ENCODE results near the gene SLC43A2.

DNA sequence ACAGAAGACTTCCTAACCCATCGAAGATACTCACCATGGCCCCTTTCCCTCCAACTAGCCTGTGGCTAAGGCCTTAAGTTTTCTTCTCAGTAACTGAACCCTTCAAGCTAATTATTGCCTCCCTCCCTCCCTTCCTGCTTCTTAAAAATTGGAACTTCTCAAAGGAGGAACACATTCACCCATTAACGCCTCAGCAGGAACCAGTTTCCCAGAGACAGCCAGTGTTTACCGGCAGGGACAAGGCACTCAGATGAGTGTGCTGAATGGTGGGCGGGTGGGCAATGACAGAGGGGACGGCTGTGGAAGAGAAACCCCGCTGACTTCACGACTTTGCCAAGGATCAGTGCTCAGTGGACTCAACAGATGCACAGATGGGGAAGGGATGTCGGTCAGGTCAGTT lies 86.3 kb downstream of the SLC43A2 start:
- TF ChIP-seq POLR2AphosphoS5 (IDR thresholded peaks at IDR 0.05; ENCODE audit: insufficient read depth in 1 of 2, low read depth in 1 of 2) = no peak
- TF ChIP-seq POLR2A (IDR thresholded peaks at IDR 0.05) = no peak
- TF ChIP-seq, protein P1, sequence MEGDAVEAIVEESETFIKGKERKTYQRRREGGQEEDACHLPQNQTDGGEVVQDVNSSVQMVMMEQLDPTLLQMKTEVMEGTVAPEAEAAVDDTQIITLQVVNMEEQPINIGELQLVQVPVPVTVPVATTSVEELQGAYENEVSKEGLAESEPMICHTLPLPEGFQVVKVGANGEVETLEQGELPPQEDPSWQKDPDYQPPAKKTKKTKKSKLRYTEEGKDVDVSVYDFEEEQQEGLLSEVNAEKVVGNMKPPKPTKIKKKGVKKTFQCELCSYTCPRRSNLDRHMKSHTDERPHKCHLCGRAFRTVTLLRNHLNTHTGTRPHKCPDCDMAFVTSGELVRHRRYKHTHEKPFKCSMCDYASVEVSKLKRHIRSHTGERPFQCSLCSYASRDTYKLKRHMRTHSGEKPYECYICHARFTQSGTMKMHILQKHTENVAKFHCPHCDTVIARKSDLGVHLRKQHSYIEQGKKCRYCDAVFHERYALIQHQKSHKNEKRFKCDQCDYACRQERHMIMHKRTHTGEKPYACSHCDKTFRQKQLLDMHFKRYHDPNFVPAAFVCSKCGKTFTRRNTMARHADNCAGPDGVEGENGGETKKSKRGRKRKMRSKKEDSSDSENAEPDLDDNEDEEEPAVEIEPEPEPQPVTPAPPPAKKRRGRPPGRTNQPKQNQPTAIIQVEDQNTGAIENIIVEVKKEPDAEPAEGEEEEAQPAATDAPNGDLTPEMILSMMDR (IDR thresholded peaks at IDR 0.05) = no peak
